ENCODE results near the gene CDH4. TPM values are rescaled to one million over a fixed set of nuclear protein-coding genes. Genes with fewer than 3 reads are reported as not detected.

CDH4 gene
- total and polyA plus RNA-seq, 2 of the 4 experiments (the other 2 are of a cell fraction) = 1.6 to 3.5 TPM

- Histone ChIP-seq H3K18ac (ENCODE audit: low read depth, low read length) (no peak overlapping the region), H3K4me3 (ENCODE audit: insufficient read depth, low read depth, low read length) (no peak overlapping the region), H3K9ac (ENCODE audit: low read depth, low read length) (no peak overlapping the region), H2AK5ac (ENCODE audit: low read depth, low read length) (no peak overlapping the region), H3K9me1 (ENCODE audit: insufficient read depth, low read length) (no peaks in the 10 kb centered on the region), H4K91ac (ENCODE audit: insufficient read depth, low read depth, low read length) (no peak overlapping the region), H4K20me1 (ENCODE audit: insufficient read depth, low read length) (no peaks in the 10 kb centered on the region), H3K79me1 (ENCODE audit: low read depth in 1 of 2, low read length in 2 of 2) (no peaks in the 10 kb centered on the region), H2BK5ac (ENCODE audit: low read depth, low read length, poor library complexity, severe bottlenecking) (no peak overlapping the region), H2AFZ (replicated peaks; ENCODE audit: low read length, poor library complexity) (no peak overlapping the region), H4K5ac (ENCODE audit: low read depth, low read length) (no peak overlapping the region), H2AK9ac (replicated peaks; ENCODE audit: low read depth, low read length, poor library complexity) (no peak overlapping the region), H3K4me2 (ENCODE audit: low read depth, low read length) (no peak overlapping the region), H3K36me3 (ENCODE audit: control insufficient read depth, insufficient read depth, low read length) (no peaks in the 10 kb centered on the region), H4K8ac (ENCODE audit: low read depth in 2 of 2, low read length in 2 of 2) (no peak overlapping the region), H2BK20ac (ENCODE audit: low read depth, low read length) (no peak overlapping the region), H3K9me3 (ENCODE audit: control insufficient read depth, insufficient read depth, low read length) (no peaks in the 10 kb centered on the region), H3K56ac (ENCODE audit: extremely low read depth, insufficient read depth, low read length) (no peak overlapping the region), H3K23ac (ENCODE audit: low read depth, low read length) (no peak overlapping the region), H3K27me3 (ENCODE audit: control insufficient read depth, insufficient read depth, low read length) (no peaks in the 10 kb centered on the region), H2BK120ac (ENCODE audit: low read depth, low read length) (no peak overlapping the region), H3K14ac (replicated peaks; ENCODE audit: low read depth, low read length) (no peak overlapping the region), H2BK15ac (ENCODE audit: low read depth, low read length) (no peak overlapping the region), H3K4ac (ENCODE audit: low read depth, low read length) (no peak overlapping the region), H3K27ac (ENCODE audit: insufficient read depth, low read length) (no peak overlapping the region), H3K4me1 (ENCODE audit: control insufficient read depth, insufficient read depth, low read length) (no peaks in the 10 kb centered on the region)
- CTCF ChIA-PET = no interaction called here
- in situ Hi-C loops (cut with MboI; ENCODE audit: low sequenced_read_pairs) = no loop called here
- TF ChIP-seq RFX5 (IDR thresholded peaks at IDR 0.05; ENCODE audit: low read depth, low read length) = no peak
- no peak for TF ChIP-seq FOS (IDR thresholded peaks at IDR 0.05; ENCODE audit: low read depth, low read length)
- no peak for TF ChIP-seq CEBPB (IDR thresholded peaks at IDR 0.05; ENCODE audit: low read depth, low read length)
- no peak for TF ChIP-seq BHLHE40 (IDR thresholded peaks at IDR 0.05; ENCODE audit: low read depth, low read length)
- TF ChIP-seq SMC3 (IDR thresholded peaks at IDR 0.05; ENCODE audit: low read depth, low read length) = no peak
- TF ChIP-seq MXI1 (IDR thresholded peaks at IDR 0.05; ENCODE audit: borderline replicate concordance, low read depth, low read length) = no peak
- no peak for TF ChIP-seq RCOR1 (IDR thresholded peaks at IDR 0.05; ENCODE audit: insufficient replicate concordance, low read length)
- no peak for TF ChIP-seq CTCF (conservative IDR thresholded peaks at IDR 0.05; ENCODE audit: low read depth, low read length)
- no peak for TF ChIP-seq CHD1 (IDR thresholded peaks at IDR 0.05; ENCODE audit: low read depth, low read length)
- no peak for TF ChIP-seq RAD21 (IDR thresholded peaks at IDR 0.05; ENCODE audit: low read length)
- no peak for TF ChIP-seq NFE2L2 (IDR thresholded peaks at IDR 0.05; ENCODE audit: low read depth, low read length)
- intact Hi-C loops (cut with micrococcal nuclease) = no loop called here
- 67% methylated on average over 1 of the region's 8 CpGs; no CpG with 5 or more reads in 1 of the 2 experiments for WGBS, 2 experiments (ENCODE audit: extremely low coverage in 2 of 2, insufficient read length in 1 of 2)
- ATAC-seq (ENCODE audit: low read depth) (no peak), DNase-seq (no peak)
- BruUV-seq (replicated peaks) = no TSS peak
- POLR2A ChIA-PET (ENCODE audit: unreplicated experiment) = no interaction called here
- dilution Hi-C loops (cut with HindIII; ENCODE audit: low sequenced_read_pairs, unreplicated experiment) = no loop called here
Measured at GRCh38 chr20:61535956-61536355, 283.9 kb downstream of the CDH4 start.

Data from IMR-90 (cell line).